Activated T-cell treated with anti-CD3 and anti-CD28 coated beads for 4 hours (primary cell): Measurements from ENCODE around the gene FOXR1.
"Not testable (repeated sequence)": the region's sequence is repeated elsewhere in the genome, so short reads cannot be mapped to it uniquely, and the experiment has no call there.

Source experiments
- DNase-seq: peaks from one replicate; pipeline ENCODE4 v3.0.0-alpha.2; 2020

FOXR1 gene

GRCh38 chr11:118948000-118948399, 23.6 kb upstream of the FOXR1 start:
- no peak for DNase-seq

DNA sequence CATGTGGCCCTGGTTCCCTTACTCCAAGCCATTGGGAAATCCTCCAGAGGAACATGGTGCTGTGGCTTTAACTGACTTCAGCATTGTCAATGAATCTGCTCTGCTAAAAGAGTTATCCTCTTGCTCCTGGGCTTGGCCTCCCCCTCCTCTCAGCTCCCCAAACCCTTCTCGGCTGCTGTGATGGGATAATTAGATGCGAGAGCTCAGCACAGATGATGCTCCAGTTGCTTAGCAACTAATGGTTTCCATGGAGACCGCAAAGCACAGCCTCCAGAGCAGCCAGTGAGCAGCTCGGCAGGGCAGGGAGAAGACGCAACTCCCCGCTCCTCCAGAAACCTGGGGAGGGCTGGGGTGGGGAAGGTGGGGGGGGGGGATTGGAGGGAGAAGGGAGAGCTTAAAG, 18.3 kb upstream of the FOXR1 start:
- DNase-seq = no peak

- not testable (repeated sequence) for DNase-seq
Observed at GRCh38 chr11:118953976-118954375, 17.6 kb upstream of the FOXR1 start.

- DNase-seq = peak; percentile 87
Observed at GRCh38 chr11:118956094-118956846, 15.3 kb upstream of the FOXR1 start, which contains the start of gene UPK2. Gene UPK2 (plus strand): TSS chr11:118956298. CDS start chr11:118956351, 53 bp downstream.

- no peak for DNase-seq
Observed at GRCh38 chr11:118956847-118957469, 14.6 kb upstream of the FOXR1 start.

DNA sequence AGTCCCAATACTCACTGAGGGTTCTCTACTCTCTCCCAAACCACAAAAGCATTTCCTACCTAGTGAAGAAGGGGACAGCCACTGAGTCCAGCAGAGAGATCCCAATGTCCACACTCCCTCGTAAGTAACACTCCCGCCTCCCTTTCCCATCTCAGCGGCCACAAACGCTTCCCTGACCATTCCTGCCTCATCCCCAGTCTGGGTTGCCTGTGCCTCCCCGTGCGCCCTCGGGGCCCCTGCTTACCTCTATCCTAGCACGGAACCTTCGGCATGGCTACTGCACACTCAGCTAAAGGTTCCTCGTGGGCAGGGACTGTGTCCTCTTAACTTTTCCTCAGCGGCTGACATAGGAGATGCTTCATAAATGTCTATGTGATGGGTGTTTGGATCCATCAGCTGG, 14.0 kb upstream of the FOXR1 start:
- DNase-seq = no peak

DNA sequence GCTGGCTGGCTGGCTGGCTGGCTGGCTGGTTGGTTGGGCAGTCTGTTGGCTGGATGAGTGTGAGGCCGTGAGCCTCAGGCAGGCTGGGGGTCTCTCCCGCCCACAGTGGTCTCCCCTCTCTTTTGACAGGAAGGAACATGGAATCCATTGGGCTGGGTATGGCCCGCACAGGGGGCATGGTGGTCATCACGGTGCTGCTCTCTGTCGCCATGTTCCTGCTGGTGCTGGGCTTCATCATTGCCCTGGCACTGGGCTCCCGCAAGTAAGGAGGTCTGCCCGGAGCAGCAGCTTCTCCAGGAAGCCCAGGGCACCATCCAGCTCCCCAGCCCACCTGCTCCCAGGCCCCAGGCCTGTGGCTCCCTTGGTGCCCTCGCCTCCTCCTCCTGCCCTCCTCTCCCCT, 13.6 kb upstream of the FOXR1 start:
- no peak for DNase-seq

DNA sequence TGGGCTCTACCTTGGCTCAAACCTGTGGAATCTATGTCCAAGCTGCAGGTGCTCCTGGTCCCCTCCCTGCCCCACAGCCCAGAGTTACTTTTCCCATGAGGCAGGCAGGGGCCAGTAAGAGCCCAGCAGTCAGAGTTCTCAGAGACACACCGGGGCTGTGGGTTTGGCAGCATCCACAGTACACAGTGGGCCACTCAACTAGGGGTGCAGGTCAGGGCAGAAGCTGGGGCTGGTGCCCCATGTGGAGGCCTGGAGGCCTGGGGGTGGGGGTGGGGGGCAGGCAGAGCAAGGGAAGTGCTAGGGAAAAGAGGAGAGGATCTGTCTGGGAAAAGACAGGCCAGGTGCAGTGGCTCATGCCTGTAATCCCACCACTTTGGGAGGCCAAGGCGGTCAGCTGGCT, 13.0 kb upstream of the FOXR1 start:
- no peak for DNase-seq

DNA sequence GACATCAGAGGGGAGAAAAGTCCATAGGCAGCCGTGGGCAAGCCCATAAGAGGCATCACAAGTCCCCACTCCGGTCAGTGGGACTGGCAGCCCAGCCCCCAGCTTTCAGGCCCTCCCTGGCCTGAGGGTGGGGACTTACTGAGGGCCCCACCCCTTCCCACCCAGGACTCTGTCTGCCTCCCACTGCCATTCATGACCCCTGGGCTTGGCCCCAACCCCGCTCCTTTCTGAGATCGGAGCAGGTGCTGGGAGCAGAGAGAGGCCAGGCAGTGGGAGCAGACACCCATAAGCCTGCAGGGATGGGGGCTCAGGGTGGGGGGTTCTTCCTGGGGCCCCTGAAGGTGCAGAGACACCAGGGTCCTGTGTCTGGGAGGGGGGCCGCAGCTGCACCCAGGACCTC, 10.4 kb upstream of the FOXR1 start:
- DNase-seq = no peak

DNA sequence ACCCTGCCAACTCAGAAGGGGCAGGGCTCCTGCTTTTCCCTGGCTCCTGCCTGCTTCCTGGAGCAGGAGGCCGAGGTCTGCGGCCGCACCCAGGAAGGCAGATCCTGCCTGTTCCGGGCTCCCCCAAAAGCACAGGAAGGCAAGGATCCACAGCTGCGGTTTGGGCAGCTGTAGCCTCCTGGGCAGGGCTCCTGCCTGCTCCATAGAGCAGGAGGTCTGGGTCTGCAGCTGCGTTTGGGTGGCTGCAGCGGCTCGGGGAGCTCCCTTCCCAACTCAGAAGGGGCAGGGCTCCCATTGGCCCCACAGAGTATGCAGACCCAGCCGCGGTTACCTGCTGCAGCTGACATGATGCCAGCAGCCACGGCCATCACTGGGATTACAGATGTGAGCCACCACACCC, 10.0 kb upstream of the FOXR1 start:
- no peak for DNase-seq

DNA sequence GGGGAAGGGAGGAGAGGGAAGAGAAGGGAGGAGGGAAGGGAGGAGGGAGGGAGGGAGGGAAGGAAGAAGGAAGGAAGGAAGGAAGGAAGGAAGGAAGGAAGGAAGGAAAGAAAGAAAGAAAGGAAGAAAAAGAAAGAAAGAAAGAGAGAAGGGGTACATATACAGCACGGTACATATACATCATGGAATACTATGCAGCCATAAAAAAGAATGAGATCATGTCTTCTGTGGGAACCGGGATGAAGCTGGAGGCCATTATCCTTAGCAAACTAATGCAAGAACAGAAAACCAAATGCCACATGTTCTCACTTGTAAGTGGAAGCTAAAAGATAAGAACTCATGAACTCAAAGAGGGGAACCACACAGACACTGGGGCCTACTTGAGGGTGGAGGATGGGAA, 2.1 kb upstream of the FOXR1 start:
- DNase-seq = not testable (repeated sequence)

DNA sequence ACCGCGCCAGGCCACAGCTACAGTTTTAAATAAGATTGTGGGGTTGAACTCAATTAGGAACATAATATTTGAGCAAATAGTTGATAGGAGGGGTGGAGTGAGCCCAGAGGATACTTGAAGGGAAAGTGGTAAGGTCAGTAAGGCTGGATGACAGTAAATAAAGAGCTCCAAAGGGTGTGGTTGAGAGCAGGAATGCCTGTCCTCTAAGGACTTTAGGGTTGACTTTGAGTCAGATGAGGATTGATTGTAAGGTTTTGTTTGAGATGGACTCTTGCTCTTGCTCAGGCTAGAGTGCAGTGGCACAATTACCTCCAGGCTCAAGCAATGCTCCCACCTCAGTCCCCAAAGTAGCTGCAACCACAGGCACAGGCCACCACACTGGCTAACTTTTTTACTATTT, 2.4 kb downstream of the FOXR1 start:
- no peak for DNase-seq

GRCh38 chr11:118975771-118976709, 4.5 kb downstream of the FOXR1 start:
- no peak for DNase-seq

GRCh38 chr11:118979434-118979833, 7.9 kb downstream of the FOXR1 start:
- no peak for DNase-seq

GRCh38 chr11:118980191-118980881, 8.8 kb downstream of the FOXR1 start:
- no peak for DNase-seq

GRCh38 chr11:118984337-118984736, 12.8 kb downstream of the FOXR1 start:
- not testable (repeated sequence) for DNase-seq

GRCh38 chr11:118984825-118985224, 13.3 kb downstream of the FOXR1 start:
- DNase-seq = no peak

GRCh38 chr11:118988280-118988679, 16.7 kb downstream of the FOXR1 start:
- DNase-seq = no peak

GRCh38 chr11:118991486-118992038, 20.0 kb downstream of the FOXR1 start:
- not testable (repeated sequence) for DNase-seq

DNA sequence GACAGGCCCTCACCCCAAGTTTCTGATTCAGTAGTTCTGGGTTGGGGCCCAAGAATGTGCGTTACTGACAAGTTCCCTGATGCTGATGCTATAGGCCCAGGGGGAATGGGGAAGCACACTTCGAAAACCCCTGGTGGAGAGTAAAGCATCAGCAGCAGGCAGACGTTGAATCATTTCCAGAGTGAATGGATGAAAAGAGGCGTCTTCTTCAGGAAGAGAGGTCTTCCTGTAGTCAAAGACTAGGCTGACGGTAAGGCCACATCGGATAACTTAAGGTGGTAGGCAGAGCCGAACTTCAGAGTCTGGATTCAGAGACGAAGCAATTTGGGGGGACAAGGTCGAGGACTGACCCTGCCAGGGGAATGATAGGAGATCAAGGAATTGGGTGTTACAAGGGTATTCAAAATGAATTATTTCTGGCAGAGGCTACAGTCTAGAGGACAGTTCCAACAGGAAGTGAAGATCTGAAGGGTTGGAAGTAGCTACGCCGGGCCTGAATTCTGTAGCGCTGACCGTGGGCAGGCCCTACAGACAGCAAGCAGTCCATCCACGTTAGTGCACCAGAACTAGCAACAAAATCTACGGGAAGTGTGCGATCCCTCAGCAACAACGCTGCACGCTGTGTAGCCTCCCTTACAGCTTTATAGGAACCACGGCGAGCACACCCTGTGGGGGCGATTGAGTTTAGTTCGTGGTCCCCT, 25.5 kb downstream of the FOXR1 start:
- DNase-seq = no peak

DNA sequence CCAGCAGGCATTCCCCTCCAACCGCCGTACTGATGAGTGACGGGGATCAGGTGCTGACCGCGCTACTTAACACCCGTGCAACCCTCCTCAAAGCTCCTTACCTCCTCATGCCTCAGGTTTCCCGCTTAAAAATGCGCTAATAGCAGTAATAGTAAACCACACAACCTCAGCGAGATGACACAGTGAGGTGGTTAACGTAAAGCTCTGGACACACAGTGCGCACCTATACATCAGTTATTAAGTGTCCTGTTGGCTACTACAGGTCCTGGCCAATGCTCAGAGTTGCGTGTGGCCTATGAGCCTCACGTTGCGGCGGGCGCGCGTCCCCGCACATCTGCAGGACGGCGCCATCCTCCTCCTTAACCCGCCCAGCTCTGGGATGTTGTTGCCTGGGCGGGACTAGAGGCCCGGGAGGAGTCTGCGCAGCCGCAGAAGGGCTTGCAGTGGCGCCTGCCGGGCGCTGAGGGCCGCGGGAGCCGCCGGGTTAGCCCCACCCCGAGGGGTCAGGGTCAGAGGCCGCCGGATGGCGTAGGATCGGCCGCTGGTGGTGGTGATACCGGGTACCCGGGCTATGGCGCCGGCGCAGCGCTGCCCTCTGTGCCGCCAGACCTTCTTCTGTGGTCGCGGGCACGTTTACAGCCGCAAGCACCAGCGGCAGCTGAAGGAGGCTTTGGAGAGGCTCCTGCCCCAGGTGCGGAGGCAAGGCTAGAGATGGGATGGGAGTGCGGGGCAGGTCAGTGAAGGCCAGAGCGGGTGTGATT, 26.2 kb downstream of the FOXR1 start, which contains the start of gene CENATAC:
Gene CENATAC, plus strand, starts transcription at position 512 of the 761 bp plus-strand sequence. Its CDS starts 60 bp downstream, at position 572.
- peak; percentile 93 for DNase-seq
